Activated effector memory CD4-positive, alpha-beta T cell treated with Interleukin-2 at 50 U/mL for 16 hours (primary cell): Measurements from ENCODE around the gene UBE2S.
"Not testable (repeated sequence)": the region's sequence is repeated elsewhere in the genome, so short reads cannot be mapped to it uniquely, and the experiment has no call there.

ENCODE experiments used
- DNase-seq: peaks from one replicate; pipeline ENCODE4 v3.0.0-alpha.2; 2020

The UBE2S gene

GRCh38 chr19:55402509-55402908, 5.1 kb downstream of the UBE2S start:
- DNase-seq = no peak

GRCh38 chr19:55401390-55401789, 6.2 kb downstream of the UBE2S start:
- DNase-seq = not testable (repeated sequence)

- no peak for DNase-seq
Measured at GRCh38 chr19:55400281-55401087, 7.1 kb downstream of the UBE2S start.

GRCh38 chr19:55398200-55398925, 9.2 kb downstream of the UBE2S start:
- no peak for DNase-seq

GRCh38 chr19:55392820-55393761, 14.5 kb downstream of the UBE2S start:
- DNase-seq = no peak

- DNase-seq = no peak
Measured at GRCh38 chr19:55391702-55392615, 15.6 kb downstream of the UBE2S start.

- no peak for DNase-seq
Measured at GRCh38 chr19:55391191-55391670, 16.4 kb downstream of the UBE2S start.

- DNase-seq = no peak
Measured at GRCh38 chr19:55390461-55390880, 17.1 kb downstream of the UBE2S start.

GRCh38 chr19:55389386-55390317, 17.9 kb downstream of the UBE2S start:
- no peak for DNase-seq

- DNase-seq = no peak
Measured at GRCh38 chr19:55387736-55388497, 19.7 kb downstream of the UBE2S start.

GRCh38 chr19:55386493-55386971, 21.1 kb downstream of the UBE2S start:
- DNase-seq = no peak

- peak; percentile 97 for DNase-seq
Measured at GRCh38 chr19:55385724-55386492, 21.7 kb downstream of the UBE2S start, which contains the start of gene RPL28. RPL28 (plus strand) TSS chr19:55385932; CDS start chr19:55386358, 426 bp downstream.

GRCh38 chr19:55384920-55385723, 22.5 kb downstream of the UBE2S start:
- DNase-seq = peak; percentile 92

GRCh38 chr19:55384131-55384919, 23.3 kb downstream of the UBE2S start, which contains the start of gene TMEM238:
TMEM238 (minus strand) TSS chr19:55384292; CDS start chr19:55384259, 33 bp downstream.
- DNase-seq = peak; percentile 36

- peak; percentile 31 for DNase-seq
Measured at GRCh38 chr19:55383279-55384130, 24.1 kb downstream of the UBE2S start.
